AG08396 (cell line): Measurements from ENCODE around the gene TMEM184C.

Experiments used
- DNase-seq: peaks from one replicate; pipeline ENCODE4 v3.0.0; 2012; ENCODE audit warnings: low spot score, mixed read lengths

TMEM184C gene

GRCh38 chr4:147599769-147600168, 17.4 kb upstream of the TMEM184C start:
- peak; percentile 56 for DNase-seq

- DNase-seq, result no peak
Observed at GRCh38 chr4:147605499-147605898, 11.7 kb upstream of the TMEM184C start.

- DNase-seq, result no peak
Observed at GRCh38 chr4:147607471-147607870, 9.7 kb upstream of the TMEM184C start.

GRCh38 chr4:147610686-147611085, 6.5 kb upstream of the TMEM184C start:
- DNase-seq, result no peak

- no peak for DNase-seq
Observed at GRCh38 chr4:147616849-147617172, 386 bp upstream of the TMEM184C start.

- DNase-seq, result no peak
Observed at GRCh38 chr4:147617841-147618691, 869 bp downstream of the TMEM184C start.

- DNase-seq, result no peak
Observed at GRCh38 chr4:147620315-147620714, 3.1 kb downstream of the TMEM184C start.

GRCh38 chr4:147625733-147626132, 8.5 kb downstream of the TMEM184C start:
- no peak for DNase-seq

GRCh38 chr4:147626903-147627302, 9.7 kb downstream of the TMEM184C start:
- DNase-seq, result no peak

GRCh38 chr4:147628415-147628814, 11.2 kb downstream of the TMEM184C start:
- DNase-seq, result no peak

GRCh38 chr4:147629783-147630730, 12.9 kb downstream of the TMEM184C start:
- no peak for DNase-seq

GRCh38 chr4:147633113-147633512, 15.9 kb downstream of the TMEM184C start:
- no peak for DNase-seq

GRCh38 chr4:147633643-147634042, 16.4 kb downstream of the TMEM184C start:
- no peak for DNase-seq

GRCh38 chr4:147635348-147635747, 18.2 kb downstream of the TMEM184C start:
- DNase-seq, result no peak

GRCh38 chr4:147638365-147638764, 21.2 kb downstream of the TMEM184C start:
- no peak for DNase-seq

- DNase-seq, result no peak
Observed at GRCh38 chr4:147638942-147639341, 21.7 kb downstream of the TMEM184C start.

- no peak for DNase-seq
Observed at GRCh38 chr4:147639388-147639787, 22.2 kb downstream of the TMEM184C start.

- no peak for DNase-seq
Observed at GRCh38 chr4:147640331-147640730, 23.1 kb downstream of the TMEM184C start.

GRCh38 chr4:147643616-147644015, 26.4 kb downstream of the TMEM184C start:
- DNase-seq, result no peak

GRCh38 chr4:147644471-147644870, 27.3 kb downstream of the TMEM184C start:
- DNase-seq, result no peak

GRCh38 chr4:147645099-147645498, 27.9 kb downstream of the TMEM184C start:
- DNase-seq, result no peak

- no peak for DNase-seq
Observed at GRCh38 chr4:147648656-147649055, 31.5 kb downstream of the TMEM184C start.

- DNase-seq, result no peak
Observed at GRCh38 chr4:147651563-147651962, 34.4 kb downstream of the TMEM184C start.
